Immature natural killer cell (primary cell): ENCODE measurements around the gene COL7A1. TPM values are rescaled to one million over a fixed set of nuclear protein-coding genes. Genes with fewer than 3 reads are reported as not detected.

Experiments used
- DNase-seq, 3 donors: peaks; one replicate each; pipeline ENCODE4 v3.0.0; 2022; ENCODE audit warnings: mixed read lengths in 1 of 3
- H3K27ac Mint-ChIP-seq, 6 donors: one replicate each; pipeline ENCODE4 v1.8.0; 2020; ENCODE audit warnings: mixed read lengths in 6 of 6, mild to moderate bottlenecking in 5 of 6, inconsistent platforms in 4 of 6, moderate library complexity in 3 of 6
- H3K27me3 Mint-ChIP-seq, 3 donors: one replicate each; pipeline ENCODE4 v1.8.0; 2020 to 2021; ENCODE audit warnings: low read depth in 3 of 3, mild to moderate bottlenecking in 3 of 3, mixed read lengths in 3 of 3, moderate library complexity in 3 of 3, inconsistent platforms in 1 of 3
- H3K36me3 Mint-ChIP-seq, 3 donors: one replicate each; pipeline ENCODE4 v1.8.0; 2020; ENCODE audit warnings: mixed read lengths in 3 of 3, inconsistent platforms in 2 of 3, mild to moderate bottlenecking in 2 of 3
- H3K4me1 Mint-ChIP-seq, 2 donors: one replicate each; pipeline ENCODE4 v1.8.0; 2020; ENCODE audit warnings: inconsistent platforms in 2 of 2, mild to moderate bottlenecking in 2 of 2, mixed read lengths in 2 of 2, moderate library complexity in 1 of 2
- H3K4me3 Mint-ChIP-seq, 5 donors: one replicate each; pipeline ENCODE4 v1.8.0; 2020; ENCODE audit warnings: mild to moderate bottlenecking in 5 of 5, mixed read lengths in 5 of 5, inconsistent platforms in 3 of 5, moderate library complexity in 3 of 5
- H3K9me3 Mint-ChIP-seq, 6 donors: one replicate each; pipeline ENCODE4 v1.8.0; 2020; ENCODE audit warnings: mild to moderate bottlenecking in 6 of 6, mixed read lengths in 6 of 6, inconsistent platforms in 4 of 6, moderate library complexity in 3 of 6
- polyA plus RNA-seq, 3 donors: library from polyadenylated mRNA; unstranded; fragments of 300-500 nt; fragmentation: Illumina TruSeq; gene quantifications; one replicate each; pipeline ENCODE4 v1.2.3, GENCODE V29; 2021

The COL7A1 gene
- polyA plus RNA-seq, 3 donors from 2014 or later, result not detected

GRCh38 chr3:48630407-48630806, 35.3 kb upstream of the COL7A1 start:
- no peak for DNase-seq
- Mint-ChIP-seq H3K27ac (peak overlapping the region in 1 of 6 donors; percentile 62), H3K4me3 (no peak overlapping the region), H3K36me3 (peaks cover 0 to 4% (median 4%) of the 10 kb centered on the region in 3 donors), H3K9me3 (no peaks in the 10 kb centered on the region), H3K27me3 (no peaks in the 10 kb centered on the region), H3K4me1 (peaks cover 8 to 9% of the 10 kb centered on the region in 2 donors)

- H3K27ac Mint-ChIP-seq, result no peak overlapping the region
- no peak for DNase-seq
- no peak overlapping the region for H3K4me3 Mint-ChIP-seq
- no peaks in the 10 kb centered on the region for H3K9me3 Mint-ChIP-seq
- peaks cover 8 to 9% of the 10 kb centered on the region in 2 donors for H3K4me1 Mint-ChIP-seq
- H3K27me3 Mint-ChIP-seq, result no peaks in the 10 kb centered on the region
- H3K36me3 Mint-ChIP-seq, result peaks cover 0 to 4% (median 4%) of the 10 kb centered on the region in 3 donors
Observed at GRCh38 chr3:48629894-48630293, 34.8 kb upstream of the COL7A1 start.

- no peak overlapping the region for H3K4me3 Mint-ChIP-seq
- peaks cover 0 to 4% (median 4%) of the 10 kb centered on the region in 3 donors for H3K36me3 Mint-ChIP-seq
- DNase-seq, result no peak
- no peaks in the 10 kb centered on the region for H3K9me3 Mint-ChIP-seq
- H3K27me3 Mint-ChIP-seq, result no peaks in the 10 kb centered on the region
- no peak overlapping the region for H3K27ac Mint-ChIP-seq
- H3K4me1 Mint-ChIP-seq, result no peaks in the 10 kb centered on the region
Observed at GRCh38 chr3:48628277-48629017, 33.3 kb upstream of the COL7A1 start.

GRCh38 chr3:48625600-48625999, 30.5 kb upstream of the COL7A1 start:
- Mint-ChIP-seq H3K27me3 (peaks cover 0 to 2% (median 0%) of the 10 kb centered on the region in 3 donors), H3K9me3 (no peaks in the 10 kb centered on the region)

GRCh38 chr3:48624767-48625166, 29.6 kb upstream of the COL7A1 start:
- Mint-ChIP-seq H3K4me3 (no peak overlapping the region), H3K27me3 (peaks cover 0 to 2% (median 0%) of the 10 kb centered on the region in 3 donors), H3K9me3 (peaks cover 0 to 4% (median 0%) of the 10 kb centered on the region in 6 donors), H3K36me3 (peaks cover 0 to 4% (median 0%) of the 10 kb centered on the region in 3 donors), H3K27ac (peak overlapping the region in 1 of 6 donors; percentile 20), H3K4me1 (no peaks in the 10 kb centered on the region)
- DNase-seq, result no peak

More at GRCh38 chr3:48625600-48625999, 30.5 kb upstream of the COL7A1 start:
- no peak for DNase-seq
- H3K27ac Mint-ChIP-seq, result no peak overlapping the region
- peaks cover 0 to 4% (median 0%) of the 10 kb centered on the region in 3 donors for H3K36me3 Mint-ChIP-seq
- H3K4me1 Mint-ChIP-seq, result no peaks in the 10 kb centered on the region
- H3K4me3 Mint-ChIP-seq, result no peak overlapping the region

GRCh38 chr3:48623851-48624547, 28.9 kb upstream of the COL7A1 start:
- Mint-ChIP-seq H3K4me1 (no peaks in the 10 kb centered on the region), H3K27ac (peak overlapping the region in 1 of 6 donors; percentile 15), H3K36me3 (peaks cover 0 to 4% (median 0%) of the 10 kb centered on the region in 3 donors), H3K4me3 (no peak overlapping the region), H3K27me3 (peaks cover 0 to 2% (median 0%) of the 10 kb centered on the region in 3 donors), H3K9me3 (peaks cover 0 to 4% (median 0%) of the 10 kb centered on the region in 6 donors)
- no peak for DNase-seq

GRCh38 chr3:48621461-48621869, 26.3 kb upstream of the COL7A1 start, which contains the start of gene TMEM89:
TMEM89 (minus strand) TSS chr3:48621769; CDS start chr3:48621756, 13 bp downstream.
- Mint-ChIP-seq H3K36me3 (no peaks in the 10 kb centered on the region), H3K27ac (no peak within 1 kb of the TSS), H3K4me3 (no peak within 1 kb of the TSS), H3K4me1 (no peaks in the 10 kb centered on the region), H3K27me3 (peaks cover 0 to 2% (median 0%) of the 10 kb centered on the region in 3 donors), H3K9me3 (peaks cover 7 to 14% (median 10%) of the 10 kb centered on the region in 6 donors)
- no peak for DNase-seq

- Mint-ChIP-seq H3K9me3 (peaks cover 7 to 14% (median 10%) of the 10 kb centered on the region in 6 donors), H3K36me3 (no peaks in the 10 kb centered on the region), H3K27ac (no peak overlapping the region), H3K4me3 (no peak overlapping the region), H3K27me3 (peaks cover 0 to 2% (median 2%) of the 10 kb centered on the region in 3 donors), H3K4me1 (no peaks in the 10 kb centered on the region)
- DNase-seq, result no peak
Observed at GRCh38 chr3:48619541-48620524, 24.7 kb upstream of the COL7A1 start.

- Mint-ChIP-seq H3K9me3 (peaks cover 7 to 14% (median 10%) of the 10 kb centered on the region in 6 donors), H3K27ac (no peak overlapping the region), H3K27me3 (peaks cover 0 to 2% (median 2%) of the 10 kb centered on the region in 3 donors), H3K4me3 (no peak overlapping the region), H3K4me1 (no peaks in the 10 kb centered on the region), H3K36me3 (no peaks in the 10 kb centered on the region)
- no peak for DNase-seq
Observed at GRCh38 chr3:48617559-48617958, 22.4 kb upstream of the COL7A1 start.

GRCh38 chr3:48614044-48614443, 18.9 kb upstream of the COL7A1 start:
- Mint-ChIP-seq H3K27ac (no peak overlapping the region), H3K27me3 (peaks cover 5 to 8% (median 5%) of the 10 kb centered on the region in 3 donors), H3K4me3 (no peak overlapping the region), H3K4me1 (peaks cover 0 to 5% of the 10 kb centered on the region in 2 donors), H3K9me3 (peaks cover 6 to 14% (median 9%) of the 10 kb centered on the region in 6 donors), H3K36me3 (no peaks in the 10 kb centered on the region)
- DNase-seq, result no peak

GRCh38 chr3:48612309-48612708, 17.2 kb upstream of the COL7A1 start:
- Mint-ChIP-seq H3K4me3 (no peak overlapping the region), H3K9me3 (peaks cover 3 to 9% (median 4%) of the 10 kb centered on the region in 6 donors), H3K4me1 (peaks cover 13 to 16% of the 10 kb centered on the region in 2 donors), H3K27me3 (peaks cover 5 to 8% (median 5%) of the 10 kb centered on the region in 3 donors), H3K27ac (no peak overlapping the region), H3K36me3 (peaks cover 0 to 4% (median 3%) of the 10 kb centered on the region in 3 donors)
- no peak for DNase-seq

- Mint-ChIP-seq H3K36me3 (peaks cover 0 to 10% (median 4%) of the 10 kb centered on the region in 3 donors), H3K9me3 (no peaks in the 10 kb centered on the region), H3K27me3 (peaks cover 5 to 6% (median 5%) of the 10 kb centered on the region in 3 donors), H3K27ac (peak within 1 kb of the TSS; percentile 90 to 97 (median 94)), H3K4me1 (peaks cover 13 to 16% of the 10 kb centered on the region in 2 donors), H3K4me3 (peak within 1 kb of the TSS; percentile 96 to 99 (median 98))
- peak; percentile 93 to 94 (median 94) for DNase-seq
Observed at GRCh38 chr3:48609088-48610005, 14.2 kb upstream of the COL7A1 start, which contains the start of gene UQCRC1. UQCRC1 (minus strand) TSS chr3:48609646; CDS start chr3:48609620, 26 bp downstream.
